CD4-positive, alpha-beta T cell (primary cell): ENCODE results near the gene FASTK. TPM values are rescaled to one million over a fixed set of nuclear protein-coding genes. Genes with fewer than 3 reads are reported as not detected.
A peak's percentile ranks its signal among the peaks of the same experiment; 100 is the strongest.

Experiments used
- ATAC-seq: fragments of 200-7000 bp; cut with Tn5 transposase; one replicate; pipeline ENCODE4 v1.10.0; 2022; ENCODE audit warnings: mild to moderate bottlenecking; ENCODE audit not compliant: poor library complexity
- CTCF ChIA-PET: fragments of 350-600 bp; sonication (Branson Sonifier 250); formaldehyde crosslinking; loops from one replicate; lab custom pipeline; 2021; ENCODE audit warnings: antibody characterized with exemption, inconsistent platforms; lab: Charles Lee
- POLR2A ChIA-PET: fragments of 350-600 bp; sonication (Branson Sonifier 250); formaldehyde crosslinking; loops from one replicate; lab custom pipeline; 2021; ENCODE audit warnings: antibody characterized with exemption, inconsistent platforms; lab: Charles Lee
- DNase-seq, 14 experiments: peaks; one replicate each; pipeline ENCODE4 v3.0.0-alpha.2; 2013 to 2020; ENCODE audit warnings: mixed read lengths in 2 of 14
- H3K27ac ChIP-seq, 2 donors: one replicate each; pipeline versions ENCODE4 v1.5.1 to v1.7.0; 2013; ENCODE audit warnings: low read length in 2 of 2, low read depth in 1 of 2, mild to moderate bottlenecking in 1 of 2
- H3K27me3 ChIP-seq, 2 experiments: 1 replicate in 1 of 2; 2 replicates in 1 of 2; pipeline versions ENCODE4 v1.6.1 to v1.7.0; 2013; ENCODE audit warnings: low read length in 2 of 2, control low read depth in 1 of 2, mild to moderate bottlenecking in 1 of 2, moderate library complexity in 1 of 2; ENCODE audit not compliant: insufficient read depth in 2 of 2, control insufficient read depth in 1 of 2
- H3K36me3 ChIP-seq: one replicate; pipeline ENCODE4 v1.6.1; 2013; ENCODE audit warnings: low read length, control low read depth; ENCODE audit not compliant: insufficient read depth
- H3K4me1 ChIP-seq: one replicate; pipeline ENCODE4 v1.6.1; 2013; ENCODE audit warnings: low read length, control low read depth; ENCODE audit not compliant: insufficient read depth
- H3K4me3 ChIP-seq: one replicate; pipeline ENCODE4 v1.5.1; 2013; ENCODE audit warnings: mild to moderate bottlenecking, low read length, moderate library complexity
- H3K9me3 ChIP-seq, 2 experiments: 1 replicate in 1 of 2; 2 replicates in 1 of 2; pipeline versions ENCODE4 v1.6.1 to v1.7.0; 2013; ENCODE audit warnings: low read length in 2 of 2, mild to moderate bottlenecking in 2 of 2, control low read depth in 1 of 2, moderate library complexity in 1 of 2; ENCODE audit not compliant: control insufficient read depth in 1 of 2, insufficient read depth in 1 of 2
- H3K27ac Mint-ChIP-seq: one replicate; pipeline ENCODE4 v1.8.0; 2020; ENCODE audit warnings: mixed read lengths
- H3K27me3 Mint-ChIP-seq: one replicate; pipeline ENCODE4 v1.8.0; 2021; ENCODE audit warnings: mixed read lengths
- H3K36me3 Mint-ChIP-seq: one replicate; pipeline ENCODE4 v1.8.0; 2021; ENCODE audit warnings: low read depth, mixed read lengths
- H3K4me1 Mint-ChIP-seq: one replicate; pipeline ENCODE4 v1.8.0; 2021; ENCODE audit warnings: low read depth, mixed read lengths
- H3K4me3 Mint-ChIP-seq: one replicate; pipeline ENCODE4 v1.8.0; 2020; ENCODE audit warnings: mild to moderate bottlenecking, mixed read lengths
- H3K9me3 Mint-ChIP-seq: one replicate; pipeline ENCODE4 v1.8.0; 2020; ENCODE audit warnings: mixed read lengths
- intact Hi-C, 2 experiments: fragments of 100-400 bp; cut with DNase I in 1 of 2; cut with micrococcal nuclease in 1 of 2; formaldehyde crosslinking; loops; one replicate each; pipeline versions ENCODE4 v1.15.1 to v1.9.0; 2023 to 2025; cut with DNase I, micrococcal nuclease
- total RNA-seq, 174 experiments: library from RNA in 2 of 174; stranded (reverse) in 2 of 174; gene quantifications; one replicate each; pipeline ENCODE4 v1.2.3 and lab custom pipeline; 2021 to 2026
- TF ChIP-seq, protein P1 (sequence below): fragments of 200-600 bp; IDR thresholded peaks from one replicate; pipeline ENCODE4 v1.8.0; 2022; ENCODE audit warnings: antibody characterized with exemption, mild to moderate bottlenecking

FASTK gene
- total RNA-seq, 2 experiments from 2014 or later, result 82.2 to 84.2 TPM

- peaks cover 12% of the 10 kb centered on the region for H3K36me3 ChIP-seq
- H3K4me1 ChIP-seq, result peaks cover 43% of the 10 kb centered on the region
- peaks cover 2 to 3% of the 10 kb centered on the region in 2 experiments for H3K27me3 ChIP-seq
- H3K27ac ChIP-seq, result no peak overlapping the region
- Mint-ChIP-seq H3K4me1 (peaks cover 17% of the 10 kb centered on the region), H3K4me3 (peak overlapping the region; percentile 60), H3K27me3 (peaks cover 5% of the 10 kb centered on the region), H3K27ac (no peak overlapping the region), H3K9me3 (no peaks in the 10 kb centered on the region), H3K36me3 (peaks cover 51% of the 10 kb centered on the region)
- no peak for DNase-seq
- intact Hi-C loops, result no loop called here
- ChIA-PET POLR2A (no interaction called here), CTCF (no interaction called here)
- no peak for ATAC-seq
- no peak overlapping the region for H3K4me3 ChIP-seq
- no peaks in the 10 kb centered on the region for H3K9me3 ChIP-seq
- TF ChIP-seq, protein P1, sequence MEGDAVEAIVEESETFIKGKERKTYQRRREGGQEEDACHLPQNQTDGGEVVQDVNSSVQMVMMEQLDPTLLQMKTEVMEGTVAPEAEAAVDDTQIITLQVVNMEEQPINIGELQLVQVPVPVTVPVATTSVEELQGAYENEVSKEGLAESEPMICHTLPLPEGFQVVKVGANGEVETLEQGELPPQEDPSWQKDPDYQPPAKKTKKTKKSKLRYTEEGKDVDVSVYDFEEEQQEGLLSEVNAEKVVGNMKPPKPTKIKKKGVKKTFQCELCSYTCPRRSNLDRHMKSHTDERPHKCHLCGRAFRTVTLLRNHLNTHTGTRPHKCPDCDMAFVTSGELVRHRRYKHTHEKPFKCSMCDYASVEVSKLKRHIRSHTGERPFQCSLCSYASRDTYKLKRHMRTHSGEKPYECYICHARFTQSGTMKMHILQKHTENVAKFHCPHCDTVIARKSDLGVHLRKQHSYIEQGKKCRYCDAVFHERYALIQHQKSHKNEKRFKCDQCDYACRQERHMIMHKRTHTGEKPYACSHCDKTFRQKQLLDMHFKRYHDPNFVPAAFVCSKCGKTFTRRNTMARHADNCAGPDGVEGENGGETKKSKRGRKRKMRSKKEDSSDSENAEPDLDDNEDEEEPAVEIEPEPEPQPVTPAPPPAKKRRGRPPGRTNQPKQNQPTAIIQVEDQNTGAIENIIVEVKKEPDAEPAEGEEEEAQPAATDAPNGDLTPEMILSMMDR, result no peak
Observed at GRCh38 chr7:151119055-151119415, 38.4 kb upstream of the FASTK start.

- Mint-ChIP-seq H3K36me3 (peaks cover 44% of the 10 kb centered on the region), H3K9me3 (no peaks in the 10 kb centered on the region), H3K27me3 (peaks cover 12% of the 10 kb centered on the region), H3K27ac (peak overlapping the region; percentile 94), H3K4me1 (peaks cover 13% of the 10 kb centered on the region), H3K4me3 (peak overlapping the region; percentile 60)
- Histone ChIP-seq H3K27me3 (peaks cover 5 to 9% of the 10 kb centered on the region in 2 experiments), H3K4me3 (no peak overlapping the region), H3K4me1 (peaks cover 38% of the 10 kb centered on the region), H3K9me3 (no peaks in the 10 kb centered on the region), H3K36me3 (peaks cover 12% of the 10 kb centered on the region), H3K27ac (no peak overlapping the region)
- ChIA-PET POLR2A (no interaction called here), CTCF (interaction anchor here (1.4 kb wide), 1 partner anchor 90 kb away, joined by 4 read pairs; the partner anchor contains the start of gene ABCB8)
- TF ChIP-seq, protein P1, result no peak
- intact Hi-C loops, result no loop called here
- no peak for ATAC-seq
- DNase-seq, result no peak
Observed at GRCh38 chr7:151118108-151119054, 37.8 kb upstream of the FASTK start.

DNA sequence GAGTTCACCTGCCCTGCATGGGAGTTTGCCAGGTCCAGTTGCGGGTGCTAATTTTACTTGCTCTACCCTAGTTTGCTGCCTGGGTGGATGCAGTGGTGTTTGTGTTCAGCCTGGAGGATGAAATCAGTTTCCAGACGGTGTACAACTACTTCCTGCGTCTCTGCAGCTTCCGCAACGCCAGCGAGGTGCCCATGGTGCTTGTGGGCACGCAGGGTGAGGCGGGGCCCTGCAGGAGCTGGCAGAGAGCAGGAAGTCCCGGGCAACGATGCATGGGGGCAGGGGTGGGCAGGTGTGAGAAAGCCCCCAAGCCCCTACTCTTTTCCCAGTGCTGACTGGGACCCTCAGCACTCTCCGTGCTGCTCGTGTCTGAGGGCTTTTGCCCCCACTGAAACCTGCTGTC is 37.0 kb upstream of the FASTK start:
- H3K36me3 Mint-ChIP-seq, result peaks cover 42% of the 10 kb centered on the region
- TF ChIP-seq, protein P1, result no peak
- peaks cover 20% of the 10 kb centered on the region for H3K27me3 Mint-ChIP-seq
- Histone ChIP-seq H3K36me3 (peaks cover 12% of the 10 kb centered on the region), H3K4me3 (peak overlapping the region; percentile 28), H3K27me3 (peaks cover 5 to 10% of the 10 kb centered on the region in 2 experiments), H3K4me1 (peaks cover 38% of the 10 kb centered on the region), H3K9me3 (no peaks in the 10 kb centered on the region), H3K27ac (peak overlapping the region in 1 of 2 donors; percentile 66)
- H3K4me1 Mint-ChIP-seq, result peaks cover 13% of the 10 kb centered on the region
- intact Hi-C loops, result no loop called here
- peak overlapping the region; percentile 84 for H3K4me3 Mint-ChIP-seq
- DNase-seq (peak; percentile 32 to 81 (median 54)), ATAC-seq (peak; percentile 81)
- peak overlapping the region; percentile 94 for H3K27ac Mint-ChIP-seq
- no peaks in the 10 kb centered on the region for H3K9me3 Mint-ChIP-seq
- CTCF ChIA-PET, result interaction anchor here (1.4 kb wide), 1 partner anchor 89 kb away, joined by 4 read pairs; the partner anchor contains the start of gene ABCB8
- POLR2A ChIA-PET, result interaction anchor here (1.0 kb wide), 1 partner anchor 37 kb away, joined by 3 read pairs; the partner anchor contains the start of gene FASTK
